Right lobe of liver (tissue), 6 donors: Measurements from ENCODE around the gene AKR1C3. TPM values are rescaled to one million over a fixed set of nuclear protein-coding genes. Genes with fewer than 3 reads are reported as not detected.

ENCODE experiments used
- ATAC-seq, 4 donors: fragments of 200-7000 bp; cut with Tn5 transposase; one replicate each; pipeline ENCODE4 v1.9.1; 2020; ENCODE audit warnings: mild to moderate bottlenecking in 4 of 4, moderate library complexity in 4 of 4
- DNase-seq, 3 donors: peaks; one replicate each; pipeline ENCODE4 v3.0.0-alpha.2; 2020
- H3K27ac ChIP-seq, 3 donors: fragments of 200-600 bp; one replicate each; pipeline ENCODE4 v1.8.0; 2022
- H3K27me3 ChIP-seq, 2 donors: fragments of 200-600 bp; one replicate each; pipeline ENCODE4 v1.8.0; 2022
- H3K36me3 ChIP-seq, 4 donors: fragments of 200-600 bp; sonication (generic) in 1 of 4; one replicate each; pipeline versions ENCODE4 v1.5.1 to v1.8.0; 2017 to 2022; ENCODE audit warnings: control low read depth in 1 of 4
- H3K4me1 ChIP-seq, 4 donors: fragments of 200-600 bp; sonication (generic) in 1 of 4; one replicate each; pipeline versions ENCODE4 v1.5.1 to v1.8.0; 2017 to 2022; ENCODE audit warnings: control low read depth in 1 of 4
- H3K4me3 ChIP-seq, 3 donors: fragments of 200-600 bp; one replicate each; pipeline ENCODE4 v1.8.0; 2022
- H3K9me3 ChIP-seq, 4 donors: fragments of 200-600 bp; sonication (generic) in 1 of 4; one replicate each; pipeline versions ENCODE4 v1.5.1 to v1.8.0; 2017 to 2022; ENCODE audit warnings: control low read depth in 1 of 4
- CTCF ChIP-seq, 4 donors: fragments of 200-600 bp in 3 of 4; fragments of 450-650 bp in 1 of 4; IDR thresholded peaks; one replicate each; pipeline versions ENCODE4 v1.5.1 to v1.8.0; 2016 to 2022; ENCODE audit warnings: antibody characterized with exemption in 4 of 4, mild to moderate bottlenecking in 2 of 4
- POLR2A ChIP-seq: fragments of 450-650 bp; IDR thresholded peaks from one replicate; pipeline ENCODE4 v1.6.1; 2017; ENCODE audit warnings: antibody characterized with exemption, mild to moderate bottlenecking
- WGBS: methylation state at CpG from one replicate; pipeline ENCODE4 v1.1.6; 2018; ENCODE audit warnings: low coverage, low lambda C conversion rate; ENCODE audit not compliant: insufficient coverage; ENCODE audit errors: missing lambda C conversion rate; 5-methylcytosine and 5-hydroxymethylcytosine counted together
- intact Hi-C, 2 donors: fragments of 100-400 bp; cut with DNase I; formaldehyde crosslinking; loops; one replicate each; pipeline versions ENCODE4 v1.11.2 to v1.14.1; 2022
- total RNA-seq, 6 experiments: library from RNA; depleted of rRNA in 2 of 6; stranded (reverse); fragments of >200 nt in 2 of 6; fragmentation: NEBNext Ultra II Directional in 3 of 6; extraction: Animal tissue kit (Norgen Biotek cat#: 25700) in 3 of 6; gene quantifications; one replicate each; pipeline versions ENCODE4 v1.1.0 to v1.2.4, GENCODE V29; 2016 to 2023
- donor health status: DM: no; HTN: yes; CAD: no.
- donor health status: DM: no; HTN: no; CAD: no.
- donor health status: DM: no; HTN: no; CAD: no.
- donor health status: DM: no; HTN: yes; CAD: no.
- donor health status: DM: no; HTN: yes; CAD: no.

Gene AKR1C3
- total RNA-seq, 6 experiments from 2014 or later: 169 to 782 (median 334) TPM

- no peaks in the 10 kb centered on the region for H3K9me3 ChIP-seq
- 84% methylated on average over 3 of the region's 3 CpGs for WGBS
- no peak for TF ChIP-seq CTCF (IDR thresholded peaks at IDR 0.05)
- no peaks in the 10 kb centered on the region for H3K36me3 ChIP-seq
- H3K27ac ChIP-seq: no peak overlapping the region
- H3K4me1 ChIP-seq: peaks cover 0 to 30% (median 6%) of the 10 kb centered on the region in 4 donors
- intact Hi-C loops: no loop called here
- no peak for ATAC-seq
- no peak for DNase-seq
- no peaks in the 10 kb centered on the region for H3K27me3 ChIP-seq
- H3K4me3 ChIP-seq: no peak overlapping the region
Measured at GRCh38 chr10:5076615-5077014, 17.6 kb upstream of the AKR1C3 start.

DNA sequence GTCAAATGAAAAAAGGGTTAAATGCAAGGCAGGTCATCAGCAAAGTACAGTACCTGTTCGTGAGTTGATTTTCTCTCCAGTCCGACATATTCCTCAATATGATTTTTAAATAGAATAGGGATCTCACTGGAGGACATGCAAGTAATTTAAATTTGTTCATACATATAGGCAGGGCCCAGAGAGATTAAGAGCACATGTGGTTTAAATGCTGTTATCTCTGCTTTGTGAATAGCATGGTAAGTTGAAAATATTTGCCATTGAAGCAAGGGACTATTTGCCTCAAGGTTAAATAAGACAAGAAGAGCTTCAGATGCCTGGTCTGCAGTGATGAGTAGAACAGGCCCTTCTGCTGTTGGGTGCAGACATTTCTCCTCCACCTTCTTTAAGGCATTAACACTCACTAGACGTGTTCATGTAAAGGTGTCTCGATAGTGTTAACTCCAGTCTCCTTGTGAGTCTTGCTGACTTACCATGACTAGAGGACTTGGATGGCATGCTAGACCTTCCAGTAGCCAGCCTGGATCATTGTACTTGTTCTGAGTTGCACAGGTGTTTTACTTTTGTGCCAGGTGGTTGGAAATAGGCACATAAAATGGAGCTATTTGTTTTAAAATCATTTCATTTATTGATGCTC lies 15.6 kb upstream of the AKR1C3 start:
- ATAC-seq: peak in 1 of 4 donors; percentile 62
- no peak overlapping the region for H3K4me3 ChIP-seq
- no peaks in the 10 kb centered on the region for H3K36me3 ChIP-seq
- intact Hi-C loops: no loop called here
- H3K9me3 ChIP-seq: no peaks in the 10 kb centered on the region
- no peak overlapping the region for H3K27ac ChIP-seq
- WGBS: 96% methylated on average over 2 of the region's 4 CpGs
- peaks cover 0 to 14% (median 0%) of the 10 kb centered on the region in 4 donors for H3K4me1 ChIP-seq
- TF ChIP-seq POLR2A (no peak), CTCF (IDR thresholded peaks at IDR 0.05) (no peak)
- no peaks in the 10 kb centered on the region for H3K27me3 ChIP-seq
- DNase-seq: no peak

- ATAC-seq: peak in 1 of 4 donors; percentile 43
- DNase-seq: no peak
- TF ChIP-seq POLR2A (no peak), CTCF (IDR thresholded peaks at IDR 0.05) (no peak)
- no peak overlapping the region for H3K4me3 ChIP-seq
- no peaks in the 10 kb centered on the region for H3K27me3 ChIP-seq
- WGBS: 63% methylated on average over 2 of the region's 2 CpGs
- no peaks in the 10 kb centered on the region for H3K9me3 ChIP-seq
- intact Hi-C loops: no loop called here
- H3K4me1 ChIP-seq: peaks cover 0 to 14% (median 0%) of the 10 kb centered on the region in 4 donors
- H3K36me3 ChIP-seq: no peaks in the 10 kb centered on the region
- no peak overlapping the region for H3K27ac ChIP-seq
Measured at GRCh38 chr10:5079306-5079830, 14.8 kb upstream of the AKR1C3 start.

- no peaks in the 10 kb centered on the region for H3K27me3 ChIP-seq
- H3K36me3 ChIP-seq: no peaks in the 10 kb centered on the region
- H3K4me1 ChIP-seq: peaks cover 0 to 14% (median 0%) of the 10 kb centered on the region in 4 donors
- 76% methylated on average over 6 of the region's 6 CpGs for WGBS
- intact Hi-C loops: no loop called here
- H3K4me3 ChIP-seq: no peak overlapping the region
- no peak overlapping the region for H3K27ac ChIP-seq
- DNase-seq: no peak
- ATAC-seq: peak in 1 of 4 donors; percentile 13
- TF ChIP-seq POLR2A (no peak), CTCF (IDR thresholded peaks at IDR 0.05) (no peak)
- H3K9me3 ChIP-seq: no peaks in the 10 kb centered on the region
Measured at GRCh38 chr10:5079836-5080235, 14.4 kb upstream of the AKR1C3 start.
